ENCODE results near the gene FUT9.

Gene FUT9

GRCh38 chr6:95998133-95998532, 17.6 kb upstream of the FUT9 start (continued):
- TF ChIP-seq, protein P1, sequence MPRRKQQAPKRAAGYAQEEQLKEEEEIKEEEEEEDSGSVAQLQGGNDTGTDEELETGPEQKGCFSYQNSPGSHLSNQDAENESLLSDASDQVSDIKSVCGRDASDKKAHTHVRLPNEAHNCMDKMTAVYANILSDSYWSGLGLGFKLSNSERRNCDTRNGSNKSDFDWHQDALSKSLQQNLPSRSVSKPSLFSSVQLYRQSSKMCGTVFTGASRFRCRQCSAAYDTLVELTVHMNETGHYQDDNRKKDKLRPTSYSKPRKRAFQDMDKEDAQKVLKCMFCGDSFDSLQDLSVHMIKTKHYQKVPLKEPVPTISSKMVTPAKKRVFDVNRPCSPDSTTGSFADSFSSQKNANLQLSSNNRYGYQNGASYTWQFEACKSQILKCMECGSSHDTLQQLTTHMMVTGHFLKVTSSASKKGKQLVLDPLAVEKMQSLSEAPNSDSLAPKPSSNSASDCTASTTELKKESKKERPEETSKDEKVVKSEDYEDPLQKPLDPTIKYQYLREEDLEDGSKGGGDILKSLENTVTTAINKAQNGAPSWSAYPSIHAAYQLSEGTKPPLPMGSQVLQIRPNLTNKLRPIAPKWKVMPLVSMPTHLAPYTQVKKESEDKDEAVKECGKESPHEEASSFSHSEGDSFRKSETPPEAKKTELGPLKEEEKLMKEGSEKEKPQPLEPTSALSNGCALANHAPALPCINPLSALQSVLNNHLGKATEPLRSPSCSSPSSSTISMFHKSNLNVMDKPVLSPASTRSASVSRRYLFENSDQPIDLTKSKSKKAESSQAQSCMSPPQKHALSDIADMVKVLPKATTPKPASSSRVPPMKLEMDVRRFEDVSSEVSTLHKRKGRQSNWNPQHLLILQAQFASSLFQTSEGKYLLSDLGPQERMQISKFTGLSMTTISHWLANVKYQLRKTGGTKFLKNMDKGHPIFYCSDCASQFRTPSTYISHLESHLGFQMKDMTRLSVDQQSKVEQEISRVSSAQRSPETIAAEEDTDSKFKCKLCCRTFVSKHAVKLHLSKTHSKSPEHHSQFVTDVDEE (CRISPR knock-in tag; IDR thresholded peaks at IDR 0.05), result no peak
- TF ChIP-seq ISL1 (CRISPR knock-in tag; IDR thresholded peaks at IDR 0.05) (no peak), TOX (CRISPR knock-in tag; IDR thresholded peaks at IDR 0.05; ENCODE audit: borderline replicate concordance) (no peak), ZFP30 (CRISPR knock-in tag; IDR thresholded peaks at IDR 0.05) (no peak), CSDC2 (CRISPR knock-in tag; IDR thresholded peaks at IDR 0.05) (no peak), ZNF8 (CRISPR knock-in tag; IDR thresholded peaks at IDR 0.05) (no peak)

DNA sequence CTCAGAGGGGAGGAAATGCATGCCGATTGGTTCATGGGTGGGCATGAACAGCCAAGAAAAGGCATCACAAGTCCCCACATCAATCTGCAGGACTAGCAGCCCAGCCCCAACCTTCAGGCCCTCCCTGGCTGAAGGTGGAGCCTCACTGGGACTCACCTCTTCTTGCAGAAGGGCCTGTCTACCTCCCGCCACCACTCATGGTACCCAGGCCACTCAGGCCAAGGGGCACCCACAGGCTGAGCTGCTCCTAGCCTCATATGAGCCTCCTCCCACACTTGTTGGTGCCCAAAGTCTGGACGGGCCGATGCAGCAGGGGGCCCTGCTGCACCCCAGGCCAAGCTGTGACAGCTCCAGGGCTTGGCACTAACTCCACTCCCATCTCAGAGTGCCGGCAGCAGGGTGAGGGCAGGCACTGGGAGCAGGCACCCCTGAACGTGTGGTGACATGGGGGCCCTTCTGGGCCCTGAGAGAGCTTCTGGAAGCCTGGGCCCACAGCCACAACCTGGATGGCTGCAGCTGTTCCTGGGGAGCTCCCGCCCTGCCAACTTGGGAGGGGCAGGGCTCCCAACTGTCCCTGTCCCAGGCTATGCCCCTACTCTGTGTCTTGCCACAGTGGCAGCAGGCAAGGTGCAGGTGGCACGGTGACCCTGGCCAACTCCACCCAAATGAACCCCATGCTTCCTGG, 13.7 kb upstream of the FUT9 start:
- TF ChIP-seq ZNF565 (CRISPR knock-in tag; conservative IDR thresholded peaks at IDR 0.05; ENCODE audit: low read depth), result no peak
- no peak for TF ChIP-seq PATZ1 (CRISPR knock-in tag; IDR thresholded peaks at IDR 0.05; ENCODE audit: borderline replicate concordance)
- TF ChIP-seq CREB5 (CRISPR knock-in tag; IDR thresholded peaks at IDR 0.05; ENCODE audit: low read depth), result no peak
- TF ChIP-seq CSDC2 (CRISPR knock-in tag; IDR thresholded peaks at IDR 0.05), result no peak
- TF ChIP-seq ISL1 (CRISPR knock-in tag; IDR thresholded peaks at IDR 0.05), result no peak
- no peak for TF ChIP-seq TCF4 (CRISPR knock-in tag; IDR thresholded peaks at IDR 0.05; ENCODE audit: borderline replicate concordance)
- TF ChIP-seq, protein P1 (CRISPR knock-in tag; IDR thresholded peaks at IDR 0.05), result no peak
- no peak for TF ChIP-seq ESRRG (CRISPR knock-in tag; IDR thresholded peaks at IDR 0.05)
- no peak for TF ChIP-seq ARNTL (CRISPR knock-in tag; IDR thresholded peaks at IDR 0.05; ENCODE audit: borderline replicate concordance, low read depth)
- TF ChIP-seq SNAI2 (CRISPR knock-in tag; IDR thresholded peaks at IDR 0.05), result no peak
- TF ChIP-seq ZNF8 (CRISPR knock-in tag; IDR thresholded peaks at IDR 0.05), result no peak
- no peak for TF ChIP-seq RARB (CRISPR knock-in tag; IDR thresholded peaks at IDR 0.05)
- no peak for TF ChIP-seq TOX (CRISPR knock-in tag; IDR thresholded peaks at IDR 0.05; ENCODE audit: borderline replicate concordance)
- TF ChIP-seq ZFP30 (CRISPR knock-in tag; IDR thresholded peaks at IDR 0.05), result no peak
- ATAC-seq, result no peak

- no peak for TF ChIP-seq SNAI2 (CRISPR knock-in tag; IDR thresholded peaks at IDR 0.05)
- TF ChIP-seq TOX (CRISPR knock-in tag; IDR thresholded peaks at IDR 0.05; ENCODE audit: borderline replicate concordance), result no peak
- TF ChIP-seq ARNTL (CRISPR knock-in tag; IDR thresholded peaks at IDR 0.05; ENCODE audit: borderline replicate concordance, low read depth), result no peak
- TF ChIP-seq ZFP3 (CRISPR knock-in tag; IDR thresholded peaks at IDR 0.05), result no peak
- no peak for TF ChIP-seq ZNF565 (CRISPR knock-in tag; conservative IDR thresholded peaks at IDR 0.05; ENCODE audit: low read depth)
- TF ChIP-seq PPARA (CRISPR knock-in tag; IDR thresholded peaks at IDR 0.05; ENCODE audit: borderline replicate concordance), result no peak
- TF ChIP-seq CREB5 (CRISPR knock-in tag; IDR thresholded peaks at IDR 0.05; ENCODE audit: low read depth), result no peak
- TF ChIP-seq ZNF70 (CRISPR knock-in tag; IDR thresholded peaks at IDR 0.05), result no peak
- TF ChIP-seq, protein P1 (CRISPR knock-in tag; IDR thresholded peaks at IDR 0.05), result no peak
- TF ChIP-seq OSR1 (CRISPR knock-in tag; IDR thresholded peaks at IDR 0.05), result no peak
- TF ChIP-seq ZFP30 (CRISPR knock-in tag; IDR thresholded peaks at IDR 0.05), result no peak
- ATAC-seq, result no peak
Measured at GRCh38 chr6:96002576-96002910, 13.2 kb upstream of the FUT9 start.
